ENCODE measurements around the gene GPR15LG.
"Not testable (repeated sequence)": the region's sequence is repeated elsewhere in the genome, so short reads cannot be mapped to it uniquely, and the experiment has no call there.

GPR15LG gene

DNA sequence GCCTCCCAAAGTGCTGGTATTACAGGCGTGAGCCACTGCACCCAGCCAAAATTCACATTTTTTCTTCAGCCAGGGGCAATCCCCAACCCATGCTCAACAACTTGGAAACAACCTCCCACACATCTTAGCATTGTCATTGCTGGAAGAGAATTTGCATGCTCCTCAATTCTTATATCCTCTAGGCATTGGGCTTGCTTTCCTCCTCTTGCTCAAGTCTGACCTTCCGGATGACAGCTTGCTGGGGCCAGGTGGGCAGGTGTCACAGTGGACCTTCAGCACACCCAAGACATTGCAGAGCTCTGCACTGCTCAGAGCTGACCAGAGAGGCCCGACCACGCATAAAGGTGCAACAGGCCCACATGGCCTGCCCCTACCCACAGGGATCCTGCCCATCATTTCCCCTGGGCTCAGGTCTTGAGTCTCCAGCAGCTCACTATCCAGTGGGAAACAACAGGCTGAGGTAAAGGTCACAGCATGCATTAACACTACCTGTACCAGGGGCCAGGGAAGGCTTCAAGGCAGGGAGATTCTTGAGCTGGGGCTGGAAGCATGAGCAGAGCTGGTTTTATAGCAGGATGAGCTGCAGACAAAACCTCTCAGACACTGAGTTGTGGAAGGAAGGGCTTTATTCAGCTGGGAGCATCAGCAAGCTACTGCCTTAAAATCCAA is 6.8 kb upstream of the GPR15LG start:
- DNase-seq (ENCODE audit: low spot score), result no peak

DNA sequence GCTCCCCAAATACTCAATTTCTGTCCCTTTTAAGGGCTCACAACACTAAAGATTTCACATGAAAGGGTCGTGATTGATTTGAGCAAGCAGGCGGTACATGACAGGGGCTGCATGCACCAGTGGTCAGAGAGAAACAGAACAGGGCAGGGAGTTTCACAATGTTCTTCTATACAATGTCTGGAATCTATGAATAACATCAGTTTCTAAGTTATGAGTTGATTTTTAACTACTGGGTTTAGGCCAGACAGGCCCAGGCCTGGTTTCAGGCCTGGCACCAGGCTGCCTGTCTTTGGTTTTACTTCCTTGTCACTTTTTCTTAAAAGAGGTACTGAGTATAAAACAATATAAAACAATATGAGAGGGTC is 6.3 kb upstream of the GPR15LG start:
- DNase-seq (ENCODE audit: low spot score), result not testable (repeated sequence)

DNA sequence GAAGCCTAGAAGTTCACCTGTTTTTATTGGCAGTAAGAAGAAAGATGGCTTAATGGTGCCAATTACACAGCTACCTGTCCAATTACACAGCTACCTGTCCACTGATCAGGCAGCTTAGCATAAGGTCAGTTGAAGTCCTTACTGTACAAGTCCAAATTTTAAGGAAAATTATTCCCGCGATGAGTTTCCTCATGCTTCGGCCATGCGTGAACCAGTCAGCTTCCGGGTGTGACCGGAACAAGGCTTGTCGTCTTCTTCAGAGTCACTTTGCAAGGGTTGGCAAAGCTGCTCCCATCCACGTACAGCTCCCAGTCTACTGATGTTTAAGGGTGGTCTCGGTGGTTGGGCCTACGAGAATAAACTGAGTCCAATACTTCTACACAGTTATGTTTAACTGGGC is 5.2 kb upstream of the GPR15LG start:
- not testable (repeated sequence) for DNase-seq (ENCODE audit: low spot score)

DNA sequence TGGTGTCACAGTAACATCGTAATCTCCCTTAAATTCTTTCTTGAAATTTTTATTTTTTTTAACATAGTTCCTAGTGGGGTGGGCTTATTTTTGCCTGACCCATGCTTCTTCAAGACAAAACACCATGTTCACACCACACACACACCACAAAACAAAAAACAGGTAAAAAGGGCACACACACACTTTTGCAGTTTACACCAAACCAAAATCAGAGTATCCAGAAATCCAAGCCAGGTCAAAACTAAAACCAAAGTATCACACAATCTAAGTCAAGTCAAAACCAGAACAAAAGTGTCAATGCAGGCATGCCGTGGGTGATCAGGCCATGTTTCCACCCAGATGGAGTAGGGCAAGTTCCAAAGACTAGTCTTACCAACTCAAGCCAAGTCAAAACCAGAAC is 2.4 kb upstream of the GPR15LG start:
- DNase-seq (ENCODE audit: low spot score), result not testable (repeated sequence)

DNA sequence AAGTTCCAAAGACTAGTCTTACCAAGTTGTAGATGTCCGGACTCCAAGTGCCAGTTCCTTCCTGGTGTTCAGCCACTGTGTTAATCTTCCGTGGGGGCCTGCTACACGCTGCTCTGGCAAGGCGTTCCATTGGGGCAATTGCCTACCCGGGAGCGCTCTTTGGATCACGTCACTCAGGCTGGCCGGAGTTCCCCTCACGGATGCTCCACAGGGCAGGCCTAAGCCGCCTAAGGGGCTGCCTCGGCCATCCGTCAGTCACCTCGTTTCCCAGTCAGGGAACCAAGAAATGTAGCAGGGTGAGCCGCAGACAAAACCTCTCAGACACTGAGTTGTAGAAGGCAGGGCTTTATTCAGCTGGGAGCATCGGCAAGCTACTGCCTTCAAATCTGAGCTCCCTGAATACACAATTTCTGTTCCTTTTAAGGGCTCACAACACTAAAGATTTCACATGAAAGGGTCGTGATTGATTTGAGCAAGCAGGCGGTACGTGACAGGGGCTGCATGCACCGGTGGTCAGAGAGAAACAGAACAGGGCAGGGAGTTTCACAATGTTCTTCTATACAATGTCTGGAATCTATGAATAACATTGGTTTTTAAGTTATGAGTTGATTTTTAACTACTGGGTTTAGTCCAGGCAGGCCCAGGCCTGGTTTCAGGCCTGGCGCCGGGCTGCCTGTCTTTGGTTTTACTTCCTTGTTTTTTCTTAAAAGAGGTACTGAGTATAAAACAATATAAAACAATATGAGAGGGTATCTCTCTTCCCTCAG is 1.7 kb upstream of the GPR15LG start:
- DNase-seq (ENCODE audit: low spot score), result not testable (repeated sequence)

DNA sequence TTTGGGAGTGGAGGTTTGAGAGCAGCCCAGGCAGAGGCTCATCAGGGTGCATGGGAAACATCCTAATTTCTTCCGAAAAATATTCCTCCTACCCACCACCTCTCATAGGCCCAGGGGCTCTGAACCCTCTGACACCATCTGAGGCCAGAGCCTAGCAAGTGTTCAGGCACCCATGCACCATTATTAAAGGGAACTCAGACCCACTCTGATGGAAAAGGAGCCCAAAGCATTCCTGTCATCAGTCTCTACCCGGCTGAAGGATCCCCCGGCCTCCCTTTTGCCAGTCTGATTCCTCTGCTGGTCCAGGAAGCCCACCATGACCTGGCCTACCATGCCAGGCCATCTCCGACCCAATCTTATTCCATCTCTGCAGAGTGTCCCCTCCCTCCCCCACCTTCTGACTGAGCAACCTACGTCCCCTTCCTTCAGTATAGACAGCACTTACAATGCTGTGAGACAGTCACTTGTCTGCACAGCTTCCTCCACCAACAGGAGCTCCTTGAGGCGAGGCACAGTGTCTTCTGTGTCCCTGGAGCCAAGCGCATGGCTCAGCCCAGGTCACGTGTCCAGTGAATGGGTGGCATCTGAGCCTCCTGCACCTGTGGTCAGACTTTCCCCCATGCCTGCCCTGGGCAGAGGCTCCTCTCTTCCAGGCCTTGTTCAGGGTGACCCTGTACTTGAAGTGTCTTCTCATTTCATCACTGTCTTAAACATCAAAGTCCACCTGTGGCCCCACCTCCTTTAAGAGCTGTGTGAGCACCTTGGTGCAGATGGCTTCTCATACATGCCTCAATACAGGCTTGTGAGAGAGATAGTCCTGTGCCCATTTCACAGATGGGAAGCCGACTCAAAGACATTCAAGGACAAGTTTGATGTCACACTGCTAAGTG is 889 bp upstream of the GPR15LG start:
- no peak for DNase-seq (ENCODE audit: low spot score)

DNA sequence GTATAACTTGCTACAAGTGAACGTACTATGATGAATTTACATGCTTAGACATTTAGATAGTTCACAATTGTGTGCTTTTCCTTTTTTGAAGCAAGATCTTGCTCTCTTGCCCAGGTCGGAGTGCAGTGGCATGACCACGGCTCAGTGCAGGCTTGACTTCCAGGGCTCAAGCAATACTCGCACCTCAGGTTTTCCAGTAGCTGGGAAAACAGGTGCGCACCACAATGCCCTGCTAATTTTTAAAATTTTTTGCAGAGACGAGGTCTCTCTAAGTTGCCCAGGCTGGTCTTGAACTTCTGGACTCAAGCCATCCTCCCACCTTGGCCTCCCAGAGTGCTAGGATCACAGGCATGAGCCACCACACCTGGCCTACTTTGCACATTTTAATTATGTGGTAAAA is 1.8 kb downstream of the GPR15LG start:
- no peak for DNase-seq (ENCODE audit: low spot score)

DNA sequence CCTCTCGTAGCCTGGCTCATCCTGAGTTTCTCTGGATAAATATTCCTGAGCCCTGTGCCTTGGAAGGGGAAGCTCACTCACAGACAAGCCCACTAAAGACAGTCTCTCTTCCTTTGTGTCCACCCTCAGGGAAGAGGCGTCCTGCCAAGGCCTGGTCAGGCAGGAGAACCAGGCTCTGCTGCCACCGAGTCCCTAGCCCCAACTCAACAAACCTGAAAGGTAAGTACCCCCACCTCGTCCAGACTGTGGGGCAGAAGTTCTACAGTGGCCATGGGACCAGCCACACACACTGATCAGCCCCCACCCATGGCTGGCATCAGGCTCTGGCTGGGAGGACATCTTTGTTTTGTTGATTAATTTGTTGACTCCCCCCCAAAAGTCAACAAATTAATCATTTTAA is 2.8 kb downstream of the GPR15LG start:
- DNase-seq (ENCODE audit: low spot score), result no peak

DNA sequence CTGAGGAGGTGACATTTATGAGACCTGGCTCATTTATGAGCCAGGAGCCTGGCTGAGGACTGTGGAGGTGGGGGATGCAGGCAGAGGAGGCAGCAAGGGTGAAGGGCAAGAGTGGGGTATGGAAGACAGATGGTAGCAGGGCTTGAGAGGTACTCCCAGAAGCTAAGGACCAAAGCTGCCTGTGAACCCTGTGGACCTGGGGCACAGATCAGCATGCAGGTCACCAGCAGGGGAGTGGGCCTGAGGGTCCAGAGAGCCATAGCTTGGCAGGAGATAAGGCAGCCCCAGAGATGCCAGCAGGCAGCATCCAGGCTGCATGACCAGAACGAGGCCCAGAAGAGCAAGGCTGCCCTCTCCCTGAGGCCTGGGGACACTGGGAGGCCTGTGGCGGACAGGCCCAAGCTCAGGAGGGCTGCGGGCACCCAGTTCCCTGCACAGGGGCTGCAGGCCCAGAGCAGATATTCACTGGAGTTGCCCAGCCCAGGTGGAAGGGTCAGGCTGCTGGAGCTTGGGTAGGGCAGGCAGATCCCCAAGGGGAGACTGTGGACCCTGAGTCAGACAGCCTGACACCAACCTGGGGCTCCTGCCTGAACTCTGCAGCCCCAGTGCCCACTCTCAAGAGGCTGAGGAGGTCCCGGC is 3.4 kb downstream of the GPR15LG start:
- DNase-seq (ENCODE audit: low spot score), result no peak

DNA sequence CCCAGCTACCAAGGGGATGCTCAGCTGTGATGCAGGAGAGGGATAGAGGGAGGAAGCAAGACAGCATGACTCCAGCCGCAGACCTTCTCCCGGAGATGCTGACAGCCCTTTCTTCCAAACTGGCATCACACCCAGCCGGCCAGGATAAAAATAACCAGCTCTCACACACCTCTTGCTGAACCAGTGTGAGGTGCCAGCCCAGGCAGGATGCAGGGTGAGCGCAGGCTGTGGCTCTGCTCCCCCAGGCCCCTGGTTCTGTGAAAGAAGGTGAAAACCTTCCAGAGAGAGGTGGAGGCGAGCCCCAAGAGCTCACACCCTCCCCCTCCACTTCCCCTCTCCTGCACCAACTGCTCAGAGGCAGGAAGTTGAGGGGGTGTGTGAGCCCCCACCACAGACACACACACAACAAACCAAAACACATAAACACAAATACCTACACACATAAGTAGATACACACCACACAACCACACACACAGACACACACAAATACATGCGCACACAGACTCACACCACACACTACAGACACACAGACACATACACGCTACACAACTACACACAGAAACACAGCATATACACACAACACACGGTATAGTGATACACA is 4.0 kb downstream of the GPR15LG start:
- no peak for DNase-seq (ENCODE audit: low spot score)

DNA sequence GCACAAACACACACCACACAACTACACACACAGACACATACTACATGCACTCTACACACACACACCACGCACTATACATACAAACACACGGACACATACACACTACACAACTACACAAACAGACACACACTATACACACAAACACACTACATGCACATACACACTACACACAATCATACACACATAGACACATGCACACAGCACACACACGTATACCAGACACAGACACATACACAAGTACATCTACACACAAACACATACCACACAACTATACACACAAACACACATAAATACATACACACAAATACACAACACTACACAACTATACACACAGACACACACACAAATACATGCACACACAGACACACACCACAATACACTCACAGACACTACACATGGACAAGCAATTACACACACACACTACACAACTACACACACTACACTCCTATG is 4.6 kb downstream of the GPR15LG start:
- no peak for DNase-seq (ENCODE audit: low spot score)

DNA sequence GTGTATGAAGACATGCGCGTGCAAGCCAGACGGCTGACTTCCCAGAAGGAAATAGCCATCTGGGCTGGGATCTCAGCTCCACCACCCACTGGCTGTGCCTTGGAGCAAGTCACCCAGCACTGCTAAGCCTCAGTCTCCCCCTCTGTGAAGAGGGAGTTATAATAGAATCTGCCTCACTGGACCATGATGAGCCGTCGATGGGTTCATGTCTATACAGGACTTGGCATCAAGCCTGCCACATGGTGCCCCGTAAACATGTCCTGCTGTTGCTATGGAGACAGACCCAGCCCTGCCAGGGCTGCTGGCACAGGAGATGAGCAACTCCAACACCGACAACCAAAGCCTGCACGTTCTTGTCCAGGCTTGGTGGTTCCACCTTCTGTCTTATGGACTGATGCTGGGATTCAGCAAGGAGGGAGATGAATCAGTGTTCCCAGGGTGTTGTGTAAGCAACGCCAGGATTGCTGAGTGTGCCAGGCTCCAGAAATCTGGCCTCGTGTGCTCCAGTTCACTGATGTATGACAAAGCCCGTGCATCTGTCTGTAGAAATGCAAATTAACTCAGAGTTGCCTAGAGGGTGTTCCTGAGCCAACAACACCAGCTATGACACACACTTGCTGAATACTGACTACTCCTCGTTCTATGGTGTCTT is 5.6 kb downstream of the GPR15LG start:
- peak; percentile 58 for DNase-seq (ENCODE audit: low spot score)

DNA sequence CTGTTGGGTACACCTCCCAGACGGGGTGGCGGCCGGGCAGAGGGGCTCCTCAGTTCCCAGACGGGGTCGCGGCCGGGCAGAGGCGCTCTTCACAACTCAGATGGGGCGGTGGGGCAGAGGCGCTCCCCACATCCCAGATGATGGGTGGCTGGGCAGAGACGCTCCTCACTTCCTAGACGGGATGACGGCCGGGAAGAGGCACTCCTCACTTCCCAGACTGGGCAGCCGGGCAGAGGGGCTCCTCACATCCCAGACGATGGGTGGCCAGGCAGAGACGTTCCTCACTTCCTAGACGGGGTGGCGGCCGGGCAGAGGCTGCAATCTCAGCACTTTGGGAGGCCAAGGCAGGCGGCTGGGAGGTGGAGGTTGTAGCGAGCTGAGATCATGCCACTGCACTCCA is 6.8 kb downstream of the GPR15LG start:
- DNase-seq (ENCODE audit: low spot score), result not testable (repeated sequence)

DNA sequence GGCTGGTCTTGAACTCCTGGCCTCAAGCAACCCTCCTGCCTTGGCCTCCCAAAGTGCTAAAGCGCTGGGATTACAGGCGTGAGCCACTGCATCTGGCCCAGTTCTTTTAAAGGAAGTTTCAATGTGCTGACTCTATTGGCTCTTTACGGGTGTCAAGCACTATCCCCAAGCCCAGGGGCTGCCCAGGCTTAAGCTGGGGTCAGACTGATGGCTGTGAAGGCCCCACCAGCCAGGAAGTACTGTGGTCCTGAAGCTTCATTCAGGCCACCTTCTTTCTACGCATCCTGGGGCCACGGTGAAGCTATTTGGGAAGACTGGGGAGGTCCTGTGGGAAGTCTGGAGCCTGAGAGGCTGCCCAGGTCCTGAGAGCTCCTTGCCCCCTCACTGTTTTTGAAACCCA is 8.0 kb downstream of the GPR15LG start:
- DNase-seq (ENCODE audit: low spot score), result no peak

DNA sequence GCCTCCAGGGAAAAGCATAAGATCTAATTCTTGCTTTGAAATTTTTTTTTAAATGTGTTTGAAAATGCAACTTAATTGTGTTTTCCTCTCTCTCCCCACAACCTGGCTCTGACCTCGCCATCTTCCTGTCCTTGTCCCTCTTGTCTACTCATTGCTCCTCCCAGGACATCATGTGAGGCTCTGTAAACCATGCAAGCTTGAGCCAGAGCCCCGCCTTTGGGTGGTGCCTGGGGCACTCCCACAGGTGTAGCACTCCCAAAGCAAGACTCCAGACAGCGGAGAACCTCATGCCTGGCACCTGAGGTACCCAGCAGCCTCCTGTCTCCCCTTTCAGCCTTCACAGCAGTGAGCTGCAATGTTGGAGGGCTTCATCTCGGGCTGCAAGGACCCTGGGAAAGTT is 10.9 kb downstream of the GPR15LG start:
- no peak for DNase-seq (ENCODE audit: low spot score)

DNA sequence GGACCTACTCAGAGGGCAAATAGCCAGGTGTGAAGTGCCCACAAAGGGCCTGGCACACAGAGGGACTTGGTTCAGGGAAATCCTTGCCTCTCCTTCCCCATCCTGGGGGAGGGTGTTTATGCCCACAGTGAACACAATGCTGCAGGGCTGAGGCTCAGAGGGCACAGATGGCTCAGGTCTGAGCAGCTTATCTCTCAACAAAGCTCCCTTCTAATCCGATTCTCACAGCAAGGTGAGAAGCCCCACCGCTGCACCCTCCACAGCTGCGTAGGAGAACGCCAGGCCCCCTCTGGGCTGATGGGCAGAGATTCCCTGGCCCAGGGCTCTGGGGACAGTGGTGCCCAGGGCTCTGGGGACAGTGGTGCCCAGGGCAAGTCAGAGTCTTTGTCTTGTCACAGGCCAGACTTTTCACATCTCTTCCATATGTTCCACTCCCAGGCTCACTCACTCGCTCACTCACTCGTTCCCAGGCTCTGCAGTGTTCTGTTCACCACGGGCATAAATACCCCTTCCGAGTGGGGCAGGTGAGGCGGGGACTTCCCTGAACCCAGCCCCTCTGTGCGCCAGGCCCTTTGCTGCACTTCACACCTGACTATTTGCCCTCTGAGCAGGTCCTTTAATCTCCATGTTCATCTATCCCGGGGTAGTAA is 12.1 kb downstream of the GPR15LG start:
- no peak for DNase-seq (ENCODE audit: low spot score)

DNA sequence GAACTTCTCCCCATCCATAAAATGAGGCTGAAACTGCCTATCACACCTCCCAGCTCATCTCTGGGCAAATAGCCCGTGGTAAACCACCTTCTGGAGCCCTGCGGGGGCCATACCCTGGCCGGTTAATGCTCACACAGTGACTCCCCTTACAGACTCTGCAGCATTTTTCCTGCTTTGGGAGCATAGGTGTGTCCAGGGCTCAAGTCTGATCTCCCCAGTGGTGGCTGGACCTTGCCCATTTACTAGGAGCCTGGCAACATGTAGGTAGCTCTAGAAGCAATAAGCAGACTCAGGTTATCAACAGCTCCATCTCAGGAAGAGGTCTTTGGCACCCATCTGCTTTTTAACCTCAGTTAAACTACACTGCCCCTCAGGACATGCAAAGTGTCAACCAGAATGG is 15.2 kb downstream of the GPR15LG start:
- DNase-seq (ENCODE audit: low spot score), result no peak

DNA sequence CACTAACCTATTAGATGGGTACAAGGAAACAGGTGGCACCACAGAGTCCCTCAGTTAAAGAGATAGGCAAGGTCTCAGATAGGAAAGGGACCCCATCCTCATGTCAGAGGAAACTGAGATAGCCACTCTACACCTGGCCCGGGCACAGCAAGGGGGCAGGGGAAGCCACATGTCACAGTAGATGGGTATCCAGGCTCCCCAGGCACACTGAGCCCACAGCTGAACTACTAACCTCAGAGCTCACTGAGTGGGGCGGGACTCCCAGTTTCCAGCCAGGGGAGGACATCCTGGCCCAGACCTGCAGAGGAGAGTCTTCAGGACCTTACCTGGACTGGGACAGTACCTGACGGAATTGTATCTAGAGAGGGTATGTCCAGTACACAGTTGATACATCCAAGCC is 17.0 kb downstream of the GPR15LG start:
- no peak for DNase-seq (ENCODE audit: low spot score)

DNA sequence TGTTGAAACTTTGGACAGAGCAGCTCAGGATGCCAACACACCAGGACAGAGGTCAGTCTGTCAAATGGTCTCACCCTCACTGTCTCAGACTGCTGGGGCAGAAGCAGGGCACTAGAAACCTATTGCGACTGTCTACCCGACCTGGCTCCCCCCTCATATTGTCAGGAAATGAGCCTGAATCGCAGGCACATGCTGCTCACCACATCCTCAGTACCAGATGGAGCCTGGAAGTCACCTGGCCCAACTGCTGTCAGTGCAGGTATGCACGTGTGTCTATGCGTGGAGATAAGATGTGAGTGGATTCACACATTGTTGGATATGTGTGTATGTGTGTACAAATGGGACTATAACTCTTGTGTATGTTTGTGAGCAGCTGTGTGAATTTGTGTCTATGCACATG is 17.5 kb downstream of the GPR15LG start:
- DNase-seq (ENCODE audit: low spot score), result no peak

DNA sequence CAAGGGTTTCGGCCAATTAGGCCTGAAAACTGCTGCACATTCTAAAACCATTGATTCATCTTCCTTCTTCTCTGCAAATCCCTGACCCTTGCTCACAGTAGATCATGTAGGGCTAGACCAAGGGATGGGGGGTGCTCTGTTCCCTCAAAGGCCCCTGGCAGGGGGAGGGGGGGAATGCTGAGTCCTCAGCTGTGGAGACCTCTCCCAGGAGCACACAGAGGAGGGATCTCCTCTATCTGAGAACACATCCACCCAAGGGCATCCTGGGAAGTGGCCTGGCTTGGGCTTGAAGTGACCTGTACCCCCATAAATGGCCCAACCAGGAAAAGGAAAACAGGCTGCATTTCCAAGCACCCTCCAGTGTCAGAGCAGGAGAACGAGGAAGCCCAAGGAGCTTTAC is 19.7 kb downstream of the GPR15LG start:
- DNase-seq (ENCODE audit: low spot score), result no peak
